ENCODE measurements around the gene GSTA2. TPM values are rescaled to one million over a fixed set of nuclear protein-coding genes. Genes with fewer than 3 reads are reported as not detected.
"Not testable (repeated sequence)": the region's sequence is repeated elsewhere in the genome, so short reads cannot be mapped to it uniquely, and the experiment has no call there.

Gene GSTA2
- total and polyA plus RNA-seq, 12 donors = 0.32 to 8.4 (median 2.0) TPM

GRCh38 chr6:52724042-52724405, 39.3 kb downstream of the GSTA2 start:
- peak in 5 of 7 donors; percentile 25 to 52 (median 48) for DNase-seq
- Histone ChIP-seq H3K27ac (peak overlapping the region; percentile 22 to 85 (median 61)), H3K9me3 (replicated peaks in 1 of 3) (no peaks in the 10 kb centered on the region), H3K4me1 (replicated peaks in 1 of 2) (peaks cover 10 to 22% of the 10 kb centered on the region in 2 donors), H3K36me3 (replicated peaks in 1 of 2) (no peaks in the 10 kb centered on the region), H3K4me3 (no peak overlapping the region), H3K27me3 (no peaks in the 10 kb centered on the region)
- 38 to 46% (median 40%) methylated on average over 2 of the region's 2 CpGs for WGBS, 4 donors
- no peak for TF ChIP-seq POLR2A (IDR thresholded peaks at IDR 0.05)
- TF ChIP-seq CTCF (IDR thresholded peaks at IDR 0.05) = no peak
- intact Hi-C loops (cut with DNase I) = no loop called here

- TF ChIP-seq POLR2A (IDR thresholded peaks at IDR 0.05) = no peak
- no peak for TF ChIP-seq CTCF (IDR thresholded peaks at IDR 0.05)
- Histone ChIP-seq H3K9me3 (replicated peaks in 1 of 3) (no peaks in the 10 kb centered on the region), H3K4me3 (no peak overlapping the region), H3K27me3 (no peaks in the 10 kb centered on the region), H3K4me1 (replicated peaks in 1 of 2) (peaks cover 10 to 17% of the 10 kb centered on the region in 2 donors), H3K27ac (no peak overlapping the region), H3K36me3 (replicated peaks in 1 of 2) (no peaks in the 10 kb centered on the region)
- intact Hi-C loops (cut with DNase I) = no loop called here
- DNase-seq = no peak
- WGBS, 4 donors = 71 to 78% (median 73%) methylated on average over 2 of the region's 2 CpGs
These were observed 43.0 kb downstream of the GSTA2 start for GRCh38 chr6:52720321-52720720.

GRCh38 chr6:52718550-52718949, 44.7 kb downstream of the GSTA2 start:
- no peaks in the 10 kb centered on the region for H3K4me1 ChIP-seq (replicated peaks in 1 of 2)
- TF ChIP-seq POLR2A (IDR thresholded peaks at IDR 0.05) (no peak), CTCF (IDR thresholded peaks at IDR 0.05) (no peak)
- no peaks in the 10 kb centered on the region for H3K9me3 ChIP-seq (replicated peaks in 1 of 3)
- H3K36me3 ChIP-seq (replicated peaks in 1 of 2) = no peaks in the 10 kb centered on the region
- no peak for DNase-seq
- H3K27me3 ChIP-seq = no peaks in the 10 kb centered on the region
- no peak overlapping the region for H3K4me3 ChIP-seq
- H3K27ac ChIP-seq = no peak overlapping the region
- intact Hi-C loops (cut with DNase I) = no loop called here

- intact Hi-C loops (cut with DNase I) = not testable (repeated sequence)
These were observed 48.5 kb downstream of the GSTA2 start for GRCh38 chr6:52714761-52715160.

GRCh38 chr6:52712136-52712535, 51.1 kb downstream of the GSTA2 start:
- intact Hi-C loops (cut with DNase I) = no loop called here
- no peak overlapping the region for H3K4me3 ChIP-seq
- no peaks in the 10 kb centered on the region for H3K9me3 ChIP-seq (replicated peaks in 1 of 3)
- WGBS, 4 donors = 73 to 88% (median 83%) methylated on average over 2 of the region's 2 CpGs
- no peak for TF ChIP-seq POLR2A (IDR thresholded peaks at IDR 0.05)
- no peak for TF ChIP-seq CTCF (IDR thresholded peaks at IDR 0.05)
- H3K27me3 ChIP-seq = no peaks in the 10 kb centered on the region
- no peak for DNase-seq
- no peaks in the 10 kb centered on the region for H3K4me1 ChIP-seq (replicated peaks in 1 of 2)
- no peaks in the 10 kb centered on the region for H3K36me3 ChIP-seq (replicated peaks in 1 of 2)
- no peak overlapping the region for H3K27ac ChIP-seq

More at GRCh38 chr6:52714761-52715160, 48.5 kb downstream of the GSTA2 start:
- not testable (repeated sequence) for H3K4me3 ChIP-seq; H3K4me1 ChIP-seq (replicated peaks in 1 of 2); H3K27ac ChIP-seq; H3K27me3 ChIP-seq; H3K9me3 ChIP-seq (replicated peaks in 1 of 3); H3K36me3 ChIP-seq (replicated peaks in 1 of 2); DNase-seq
- 93 to 97% (median 96%) methylated on average over 9 of the region's 9 CpGs for WGBS, 4 donors

Data from adrenal gland (tissue), 12 donors.